ENCODE measurements around the gene HRK.

HRK gene

DNA sequence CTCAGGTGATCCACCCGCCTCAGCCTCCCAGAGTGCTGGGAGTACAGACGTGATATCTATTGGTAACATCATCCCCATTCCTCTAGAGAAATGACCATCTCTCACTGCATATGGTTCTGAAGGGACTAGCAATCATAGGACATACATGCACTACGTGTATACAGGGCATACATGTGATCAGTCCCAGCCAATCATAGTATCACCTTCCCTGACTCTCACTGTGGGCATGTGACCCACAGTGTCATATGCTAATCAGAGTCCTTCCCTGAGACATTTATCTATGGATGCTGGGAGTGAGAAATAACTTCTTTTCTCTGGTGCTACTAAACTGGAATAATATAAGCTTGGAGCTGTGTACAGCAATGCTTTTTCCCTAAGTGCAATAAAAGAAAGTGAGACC is 17.4 kb upstream of the HRK start:
- no peak for DNase-seq (ENCODE audit: extremely low read depth, low read depth)
- TF ChIP-seq CTCF (IDR thresholded peaks at IDR 0.05; ENCODE audit: low read depth, low read length) = no peak

DNA sequence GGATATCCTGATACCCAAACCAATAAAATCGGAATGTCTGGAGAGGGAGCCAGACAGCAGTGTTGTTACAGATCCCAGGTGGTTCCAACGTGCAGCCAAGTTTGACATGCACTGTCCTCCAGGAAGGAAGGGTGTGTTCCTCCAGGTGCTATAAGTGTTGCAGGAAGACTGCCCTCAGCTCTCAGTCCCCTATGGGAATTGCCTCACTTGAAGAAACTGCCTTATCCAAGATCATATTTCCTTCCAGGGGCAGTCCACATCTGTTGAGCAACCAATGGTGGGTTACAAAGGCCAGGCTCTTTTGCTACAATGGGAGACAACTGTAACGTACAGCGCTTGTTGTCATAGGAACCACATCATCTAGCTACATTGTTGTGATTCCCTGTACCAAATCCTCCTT is 16.2 kb upstream of the HRK start:
- no peak for TF ChIP-seq CTCF (IDR thresholded peaks at IDR 0.05; ENCODE audit: low read depth, low read length)
- DNase-seq (ENCODE audit: extremely low read depth, low read depth) = no peak

DNA sequence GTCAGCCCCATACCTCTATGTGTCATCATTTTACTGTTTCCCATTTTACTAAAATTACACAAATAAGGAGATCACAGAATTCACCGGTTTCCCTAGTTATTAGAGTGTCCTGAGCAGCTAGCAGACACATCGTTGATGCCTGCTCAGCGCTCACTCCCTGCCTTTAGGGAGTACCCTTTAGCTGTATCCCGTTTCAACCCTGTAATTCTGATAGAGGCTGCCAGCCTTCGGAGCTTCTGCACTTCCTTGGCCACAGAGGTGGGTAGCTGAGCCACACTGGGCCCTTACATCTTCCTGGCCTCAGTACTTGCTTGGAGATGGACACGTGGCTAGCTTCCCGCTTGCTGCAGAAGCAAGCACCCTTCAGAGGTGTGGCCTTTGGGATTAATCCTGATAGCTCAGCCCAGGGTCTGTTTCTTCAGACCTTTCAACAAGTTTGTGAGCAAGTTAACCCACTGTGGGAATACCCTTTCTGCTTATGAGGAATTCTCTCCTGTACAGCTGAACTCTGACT is 15.2 kb upstream of the HRK start:
- no peak for TF ChIP-seq CTCF (IDR thresholded peaks at IDR 0.05; ENCODE audit: low read depth, low read length)
- DNase-seq (ENCODE audit: extremely low read depth, low read depth) = no peak

DNA sequence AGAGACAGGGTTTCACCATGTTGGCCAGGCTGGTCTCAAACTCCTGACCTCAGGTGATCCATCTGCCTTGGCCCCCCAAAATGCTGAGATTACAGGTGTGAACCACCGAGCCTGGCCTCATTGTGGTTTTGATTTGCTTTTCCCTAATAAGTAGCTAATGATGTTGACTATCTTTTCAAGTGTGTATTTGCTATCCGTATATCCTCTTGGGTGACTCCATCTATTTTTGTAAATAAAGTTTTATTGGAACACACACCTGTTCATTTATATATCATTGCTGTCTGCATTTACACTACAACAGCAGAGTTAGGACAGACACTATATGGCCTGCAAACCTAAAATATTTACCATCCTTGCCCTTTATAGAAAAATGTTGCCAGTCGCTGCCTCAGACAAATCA is 13.7 kb upstream of the HRK start:
- no peak for TF ChIP-seq CTCF (IDR thresholded peaks at IDR 0.05; ENCODE audit: low read depth, low read length)
- no peak for DNase-seq (ENCODE audit: extremely low read depth, low read depth)

- no peak for TF ChIP-seq CTCF (IDR thresholded peaks at IDR 0.05; ENCODE audit: low read depth, low read length)
- no peak for DNase-seq (ENCODE audit: extremely low read depth, low read depth)
These were observed 11.3 kb upstream of the HRK start for GRCh38 chr12:116892349-116893140.

DNA sequence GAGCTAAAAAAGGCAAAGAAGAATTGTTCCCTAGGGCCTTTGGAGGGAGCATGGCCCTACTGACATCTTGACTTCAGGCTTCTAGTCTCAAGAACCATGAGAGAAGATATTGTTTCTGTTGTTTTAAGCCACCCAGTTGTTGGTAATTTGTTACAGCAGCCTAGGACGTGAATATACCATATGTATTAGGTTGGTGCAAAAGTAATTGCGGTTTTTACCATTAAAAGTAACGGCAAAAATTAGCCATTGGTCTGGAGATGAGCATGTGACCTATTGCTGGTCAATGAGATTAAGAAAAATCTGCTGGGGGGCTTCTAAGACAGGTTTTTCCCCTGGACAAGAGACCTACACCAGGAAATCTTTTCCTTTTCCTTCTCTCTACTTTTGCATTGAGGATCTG is 9.8 kb upstream of the HRK start:
- no peak for DNase-seq (ENCODE audit: extremely low read depth, low read depth)
- no peak for TF ChIP-seq CTCF (IDR thresholded peaks at IDR 0.05; ENCODE audit: low read depth, low read length)

GRCh38 chr12:116890330-116890729 is 9.1 kb upstream of the HRK start:
- no peak for DNase-seq (ENCODE audit: extremely low read depth, low read depth)
- TF ChIP-seq CTCF (IDR thresholded peaks at IDR 0.05; ENCODE audit: low read depth, low read length) = no peak
